Measurements from ENCODE around the gene RAB11FIP3.

DNA sequence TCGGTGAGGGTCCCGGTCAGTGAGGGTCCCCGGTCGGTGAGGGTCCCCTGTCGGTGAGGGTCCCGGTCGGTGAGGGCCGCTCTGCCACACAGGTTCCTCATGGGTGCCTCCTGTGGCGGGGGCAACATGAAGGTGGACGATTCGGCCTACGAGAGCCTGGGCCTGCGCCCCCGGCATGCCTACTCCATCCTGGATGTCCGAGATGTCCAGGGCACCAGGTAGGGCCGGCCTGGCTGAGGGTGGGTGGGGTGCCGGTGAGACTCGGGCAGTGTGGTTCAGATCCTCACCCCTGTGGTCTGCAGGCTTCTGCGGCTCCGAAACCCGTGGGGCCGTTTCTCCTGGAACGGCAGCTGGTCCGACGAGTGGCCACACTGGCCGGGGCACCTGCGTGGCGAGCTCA lies 125.8 kb downstream of the RAB11FIP3 start:
- TF ChIP-seq, protein P1, sequence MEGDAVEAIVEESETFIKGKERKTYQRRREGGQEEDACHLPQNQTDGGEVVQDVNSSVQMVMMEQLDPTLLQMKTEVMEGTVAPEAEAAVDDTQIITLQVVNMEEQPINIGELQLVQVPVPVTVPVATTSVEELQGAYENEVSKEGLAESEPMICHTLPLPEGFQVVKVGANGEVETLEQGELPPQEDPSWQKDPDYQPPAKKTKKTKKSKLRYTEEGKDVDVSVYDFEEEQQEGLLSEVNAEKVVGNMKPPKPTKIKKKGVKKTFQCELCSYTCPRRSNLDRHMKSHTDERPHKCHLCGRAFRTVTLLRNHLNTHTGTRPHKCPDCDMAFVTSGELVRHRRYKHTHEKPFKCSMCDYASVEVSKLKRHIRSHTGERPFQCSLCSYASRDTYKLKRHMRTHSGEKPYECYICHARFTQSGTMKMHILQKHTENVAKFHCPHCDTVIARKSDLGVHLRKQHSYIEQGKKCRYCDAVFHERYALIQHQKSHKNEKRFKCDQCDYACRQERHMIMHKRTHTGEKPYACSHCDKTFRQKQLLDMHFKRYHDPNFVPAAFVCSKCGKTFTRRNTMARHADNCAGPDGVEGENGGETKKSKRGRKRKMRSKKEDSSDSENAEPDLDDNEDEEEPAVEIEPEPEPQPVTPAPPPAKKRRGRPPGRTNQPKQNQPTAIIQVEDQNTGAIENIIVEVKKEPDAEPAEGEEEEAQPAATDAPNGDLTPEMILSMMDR (conservative IDR thresholded peaks at IDR 0.05), result no peak
- TF ChIP-seq ZFX (IDR thresholded peaks at IDR 0.05), result no peak

Data from C4-2B (cell line).